Subcutaneous adipose tissue (tissue), 4 donors: ENCODE data around the gene FREY1. TPM values are rescaled to one million over a fixed set of nuclear protein-coding genes. Genes with fewer than 3 reads are reported as not detected.

ENCODE experiments used
- total RNA-seq, 4 donors: library from RNA; depleted of rRNA; stranded (reverse); fragments of >200 nt; gene quantifications; one replicate each; pipeline ENCODE4 v1.1.0, GENCODE V29; 2016
- TF ChIP-seq, protein P1 (sequence below): fragments of 450-650 bp; IDR thresholded peaks from one replicate; pipeline ENCODE4 v1.5.1; 2016; ENCODE audit warnings: low read depth, mild to moderate bottlenecking, control low read depth, antibody characterized with exemption, moderate library complexity

FREY1 gene
- total RNA-seq, 4 donors from 2014 or later: 3.0 TPM; not detected in 3

DNA sequence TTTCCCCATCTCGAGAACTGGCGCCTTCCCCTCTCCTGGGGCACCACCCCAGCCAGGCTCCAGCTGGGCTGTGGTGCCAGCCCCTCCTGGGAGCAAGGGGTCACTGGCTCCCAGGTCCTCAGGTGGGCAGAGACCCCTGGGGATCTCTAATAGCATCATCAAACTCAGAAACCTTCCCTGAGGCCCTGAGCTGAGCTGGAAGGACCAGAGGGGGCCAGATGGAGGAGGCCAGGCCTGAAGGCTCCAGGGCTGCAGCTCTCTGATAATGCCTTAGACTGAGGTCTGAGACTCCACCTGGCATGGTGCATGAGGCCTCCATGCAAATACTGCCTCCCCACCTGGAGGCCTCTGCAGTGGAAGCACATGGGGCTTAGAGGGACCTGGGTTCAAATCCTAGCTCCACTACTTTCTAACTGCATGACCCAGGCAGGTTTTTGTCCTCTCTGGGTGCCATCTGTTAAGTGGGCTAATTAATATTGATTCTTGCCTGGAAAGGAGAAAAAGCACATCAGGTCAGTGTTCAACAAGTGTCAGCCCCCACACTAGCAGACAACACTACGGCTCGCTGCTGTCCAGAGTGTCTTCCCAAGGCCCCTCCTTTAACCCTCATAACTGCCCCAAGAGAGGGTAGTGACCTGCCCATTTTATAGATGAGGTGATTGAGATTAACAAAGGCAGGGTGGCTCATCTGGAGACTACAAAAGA, 20.1 kb downstream of the FREY1 start:
- TF ChIP-seq, protein P1, sequence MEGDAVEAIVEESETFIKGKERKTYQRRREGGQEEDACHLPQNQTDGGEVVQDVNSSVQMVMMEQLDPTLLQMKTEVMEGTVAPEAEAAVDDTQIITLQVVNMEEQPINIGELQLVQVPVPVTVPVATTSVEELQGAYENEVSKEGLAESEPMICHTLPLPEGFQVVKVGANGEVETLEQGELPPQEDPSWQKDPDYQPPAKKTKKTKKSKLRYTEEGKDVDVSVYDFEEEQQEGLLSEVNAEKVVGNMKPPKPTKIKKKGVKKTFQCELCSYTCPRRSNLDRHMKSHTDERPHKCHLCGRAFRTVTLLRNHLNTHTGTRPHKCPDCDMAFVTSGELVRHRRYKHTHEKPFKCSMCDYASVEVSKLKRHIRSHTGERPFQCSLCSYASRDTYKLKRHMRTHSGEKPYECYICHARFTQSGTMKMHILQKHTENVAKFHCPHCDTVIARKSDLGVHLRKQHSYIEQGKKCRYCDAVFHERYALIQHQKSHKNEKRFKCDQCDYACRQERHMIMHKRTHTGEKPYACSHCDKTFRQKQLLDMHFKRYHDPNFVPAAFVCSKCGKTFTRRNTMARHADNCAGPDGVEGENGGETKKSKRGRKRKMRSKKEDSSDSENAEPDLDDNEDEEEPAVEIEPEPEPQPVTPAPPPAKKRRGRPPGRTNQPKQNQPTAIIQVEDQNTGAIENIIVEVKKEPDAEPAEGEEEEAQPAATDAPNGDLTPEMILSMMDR: no peak

DNA sequence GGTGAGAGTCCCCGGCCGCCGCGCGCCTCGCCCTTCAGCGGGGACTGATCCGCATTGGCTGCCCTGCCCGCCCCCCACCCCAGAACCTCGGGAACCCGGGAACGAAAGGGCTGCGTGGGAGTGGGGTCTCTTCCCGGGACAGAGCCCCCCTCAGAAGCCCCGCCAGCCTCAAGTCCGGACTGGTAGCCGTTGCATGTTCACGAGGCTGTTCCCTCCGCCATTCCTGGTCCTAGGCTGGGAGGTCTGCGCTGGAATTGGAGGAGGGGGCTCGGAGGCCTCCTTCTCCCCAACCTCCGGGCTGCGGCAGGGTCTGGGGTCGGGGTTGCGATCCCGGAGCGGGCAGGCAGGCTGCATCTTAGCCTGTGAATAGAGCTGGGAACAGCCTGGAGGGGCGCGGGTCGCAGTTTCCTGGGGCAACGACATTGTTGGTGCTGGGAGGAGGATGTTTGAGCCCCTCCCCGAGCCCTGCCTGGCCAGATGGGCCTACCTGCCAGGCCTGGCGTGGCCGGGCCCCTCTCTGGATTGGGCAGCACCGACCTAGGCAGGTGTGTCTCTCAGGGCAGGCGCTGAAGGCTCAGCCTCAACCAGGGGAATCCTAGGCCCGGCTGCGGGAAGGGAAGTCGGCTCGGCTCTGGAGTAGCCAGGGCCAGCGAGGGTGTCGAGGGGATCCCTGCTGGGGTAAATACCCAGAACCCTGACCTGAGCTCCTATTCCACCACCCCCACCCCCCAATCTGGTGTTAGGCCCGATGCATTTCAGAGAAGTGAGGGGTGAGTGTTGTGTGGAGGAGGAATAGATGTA, 20.9 kb downstream of the FREY1 start:
- TF ChIP-seq, protein P1: no peak

- TF ChIP-seq, protein P1: no peak
Measured at GRCh38 chr11:45885274-45885920, 21.7 kb downstream of the FREY1 start, which contains the start of gene MAPK8IP1. TSS of gene MAPK8IP1 (plus strand) at chr11:45885651. CDS start at chr11:45885821, 170 bp downstream.

GRCh38 chr11:45884596-45885185, 22.4 kb downstream of the FREY1 start:
- TF ChIP-seq, protein P1: no peak

- TF ChIP-seq, protein P1: no peak
Measured at GRCh38 chr11:45881708-45882368, 25.2 kb downstream of the FREY1 start.

DNA sequence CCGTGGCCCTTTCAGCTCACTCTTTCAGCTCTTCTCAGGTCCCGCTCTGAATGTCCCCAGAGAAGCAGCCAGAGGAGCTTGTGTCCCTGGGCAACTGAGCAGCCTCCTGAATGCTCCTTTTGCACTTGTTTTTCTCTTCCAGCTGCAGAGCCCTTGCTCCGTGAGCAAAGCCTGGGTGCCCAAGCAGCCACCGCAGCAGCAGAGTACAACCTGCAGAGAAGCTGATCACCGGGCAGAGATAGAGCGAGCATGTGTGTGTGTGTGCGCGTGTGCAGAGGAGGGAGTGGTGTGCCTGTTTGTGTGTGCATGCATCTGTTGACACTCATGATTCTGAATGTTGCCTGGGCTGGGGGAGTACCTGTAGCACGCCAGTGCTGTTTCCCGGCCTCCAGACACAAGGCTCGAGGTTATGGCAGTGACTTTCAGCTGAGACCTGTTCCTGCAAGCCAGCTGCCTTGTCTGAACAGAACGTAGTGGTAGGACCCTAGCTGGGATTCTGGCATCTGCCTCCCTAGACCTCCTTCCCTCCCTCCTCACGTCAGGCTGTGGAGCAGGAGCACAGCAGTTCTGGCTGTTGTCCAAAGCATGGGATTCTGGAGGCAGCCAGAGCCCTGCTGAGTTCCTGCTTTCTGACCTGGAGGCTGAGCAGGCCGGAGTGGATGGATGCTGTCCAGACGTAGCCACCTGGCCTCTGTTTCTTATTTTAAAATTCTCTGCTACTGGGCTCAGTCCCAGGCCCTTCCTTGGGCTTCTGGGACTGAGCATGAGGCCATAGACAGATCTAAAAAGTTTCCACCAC, 26.1 kb downstream of the FREY1 start:
- TF ChIP-seq, protein P1: no peak
